H1 (cell line): ENCODE data around the gene CAPN10. TPM values are rescaled to one million over a fixed set of nuclear protein-coding genes. Genes with fewer than 3 reads are reported as not detected.

Experiments used
- BCL11A ChIP-seq, 2 experiments: IDR thresholded peaks; one replicate each; pipeline ENCODE4 v1.6.1; 2011; ENCODE audit warnings: low read depth in 2 of 2, low read length in 2 of 2, mild to moderate bottlenecking in 2 of 2
- CBX8 ChIP-seq: fragments of 300-800, 300-1000 bp; sonication (generic); IDR thresholded peaks from 2 replicates; pipeline ENCODE4 v1.7.1; 2016; ENCODE audit warnings: low read depth, low read length, borderline replicate concordance
- CEBPB ChIP-seq: IDR thresholded peaks from 2 replicates; pipeline ENCODE4 v1.6.1; 2012; ENCODE audit warnings: low read depth, low read length
- CHD7 ChIP-seq: fragments of 300-600 bp; sonication (generic); IDR thresholded peaks from 2 replicates; pipeline ENCODE4 v1.7.1; 2012; ENCODE audit warnings: low read length, moderate library complexity, mild to moderate bottlenecking, inconsistent platforms; ENCODE audit not compliant: insufficient replicate concordance
- FOSL1 ChIP-seq: IDR thresholded peaks from 2 replicates; pipeline ENCODE4 v1.6.1; 2011; ENCODE audit warnings: mild to moderate bottlenecking, low read depth, low read length, moderate library complexity; ENCODE audit not compliant: insufficient read depth
- KDM5A ChIP-seq: fragments of 200-600 bp; IDR thresholded peaks from 2 replicates; pipeline ENCODE4 v1.7.1; 2012; ENCODE audit warnings: mild to moderate bottlenecking, low read length, inconsistent platforms, mixed read lengths
- MAX ChIP-seq: IDR thresholded peaks from 2 replicates; pipeline ENCODE4 v1.6.1; 2012; ENCODE audit warnings: inconsistent platforms
- RFX5 ChIP-seq: IDR thresholded peaks from 2 replicates; pipeline ENCODE4 v1.6.1; 2011; ENCODE audit warnings: low read depth, low read length, improper control_type of control experiment, borderline replicate concordance
- SAP30 ChIP-seq: fragments of 300-600 bp; sonication (generic); IDR thresholded peaks from 2 replicates; pipeline ENCODE4 v1.7.1; 2012; ENCODE audit warnings: low read length, moderate library complexity, mild to moderate bottlenecking, inconsistent platforms; ENCODE audit not compliant: insufficient read depth, insufficient replicate concordance
- TAF1 ChIP-seq: IDR thresholded peaks from 2 replicates; pipeline ENCODE4 v1.6.1; 2011; ENCODE audit warnings: mild to moderate bottlenecking, low read depth, low read length
- TAF7 ChIP-seq: optimal IDR thresholded peaks from 2 replicates; pipeline ENCODE3; 2011; ENCODE audit warnings: low read depth, mild to moderate bottlenecking, inconsistent platforms, low read length, moderate library complexity, borderline replicate concordance
- TEAD4 ChIP-seq: IDR thresholded peaks from 2 replicates; pipeline ENCODE4 v1.6.1; 2012; ENCODE audit warnings: low read depth, low read length, inconsistent platforms, mixed read lengths
- polyA plus RNA-seq, 7 experiments: library from polyadenylated mRNA; depleted of rRNA in 3 of 7; stranded (reverse) in 5 of 7; unstranded in 2 of 7; fragments of >200 nt in 5 of 7; fragments of 200-250 nt in 2 of 7; gene quantifications; 1 replicate in 5 of 7; 2 replicates in 1 of 7; 4 replicates in 1 of 7; pipeline versions ENCODE4 v1.2.1 to v1.2.3, GENCODE V29; 2011 to 2013; ENCODE audit warnings: missing spikeins in 2 of 7, mixed read lengths in 2 of 7
- total RNA-seq: library from RNA; stranded (reverse); fragmentation: NEBNext Ultra II Directional; extraction: Animal tissue kit (Norgen Biotek cat#: 25700); gene quantifications from 2 replicates; pipeline ENCODE4 v1.2.1, GENCODE V29; 2021

CAPN10 gene
- total and polyA plus RNA-seq, 2 of the 8 experiments (the other 6 are each of a cell fraction or from before 2014, with no cell fraction given) = 30.7 to 39.8 TPM

- no peak for TF ChIP-seq CHD7
- TF ChIP-seq SAP30 = no peak
- TF ChIP-seq CBX8 = no peak
- no peak for TF ChIP-seq MAX
- TF ChIP-seq CEBPB = no peak
- TF ChIP-seq TEAD4 = no peak
- TF ChIP-seq KDM5A = no peak
- TF ChIP-seq RFX5 = no peak
- TF ChIP-seq FOSL1 = no peak
- TF ChIP-seq TAF1 = no peak
- no peak for TF ChIP-seq TAF7
- no peak for TF ChIP-seq BCL11A (IDR thresholded peaks at IDR 0.05; ENCODE audit: low read depth in 2 of 2, low read length in 2 of 2)
Observed at GRCh38 chr2:240645346-240645745, 58.8 kb downstream of the CAPN10 start (continued).
